SK-N-DZ (cell line): ENCODE data around the gene LRP8.

Experiments
- DNase-seq: peaks from one replicate; pipeline ENCODE4 v3.0.0-alpha.2; 2015; ENCODE audit warnings: low spot score

LRP8 gene

DNA sequence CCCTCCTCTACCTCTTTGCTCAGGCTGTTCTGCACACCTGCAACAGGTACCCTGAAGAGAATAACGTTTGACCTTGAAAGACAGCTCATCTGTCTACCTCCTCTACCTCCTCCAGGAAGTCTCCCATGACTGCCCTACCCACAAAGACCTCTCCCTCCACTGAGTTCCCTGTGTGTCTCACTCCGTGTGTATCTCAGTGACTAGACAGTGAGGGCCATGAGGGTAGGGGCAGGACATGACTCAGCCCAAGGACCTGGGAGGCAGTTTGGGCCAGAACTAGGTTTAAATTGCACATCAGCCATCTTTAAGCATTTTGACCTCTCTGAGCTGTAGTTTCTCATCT lies 32.0 kb upstream of the LRP8 start:
- no peak for DNase-seq

DNA sequence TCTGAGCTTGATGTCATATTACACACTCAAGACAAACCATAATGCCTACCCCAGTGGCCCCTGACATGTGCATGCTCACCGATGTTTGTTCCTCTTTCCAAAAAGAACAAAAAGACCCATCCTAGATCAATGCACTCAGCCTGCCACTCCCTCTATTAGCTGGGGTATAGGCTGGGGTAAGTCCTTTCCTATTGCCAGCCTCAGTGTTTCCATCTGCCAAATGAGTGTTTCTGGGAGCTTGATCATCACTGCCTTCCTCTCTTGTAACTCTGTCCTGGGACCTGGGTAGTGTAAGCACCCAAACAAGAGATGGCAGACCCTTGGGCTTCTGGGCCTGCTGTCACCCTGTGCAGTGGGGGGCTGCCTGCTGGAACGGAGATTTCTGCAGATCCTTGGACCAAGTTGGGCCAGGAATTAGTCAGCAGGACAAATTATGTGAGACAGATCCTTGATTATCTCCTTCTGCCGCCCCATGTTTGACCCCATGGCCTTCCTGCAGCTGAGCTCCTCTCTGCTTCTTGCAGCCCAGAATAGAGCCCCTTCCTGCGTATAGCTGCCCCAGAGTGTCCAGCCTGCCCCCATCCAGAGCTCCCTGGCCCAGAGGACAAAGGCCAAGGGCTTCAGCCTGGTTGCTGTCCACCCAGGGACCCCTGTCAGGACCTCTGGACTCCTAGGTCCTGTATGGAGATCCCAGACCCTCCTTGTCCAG lies 31.5 kb upstream of the LRP8 start:
- DNase-seq: no peak

DNA sequence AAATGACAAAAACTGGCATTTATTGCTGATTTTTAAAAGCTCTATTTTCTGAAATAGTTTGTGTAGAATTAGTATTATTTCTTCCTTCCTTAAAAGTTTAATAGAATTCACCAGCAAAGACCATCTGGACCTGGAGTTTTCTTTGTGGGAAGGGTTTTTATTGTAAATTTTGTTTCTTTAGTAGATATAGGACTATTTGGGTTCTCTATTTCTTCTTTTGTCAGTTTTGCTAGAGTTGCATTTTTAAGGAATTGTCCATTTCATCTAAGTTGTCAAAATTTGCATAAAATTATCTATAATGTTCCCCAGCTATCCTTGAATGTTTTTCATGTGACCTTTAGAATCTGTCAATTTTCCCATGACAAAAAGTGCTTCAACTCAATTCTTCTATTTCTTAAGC lies 28.8 kb upstream of the LRP8 start:
- DNase-seq: no peak

DNA sequence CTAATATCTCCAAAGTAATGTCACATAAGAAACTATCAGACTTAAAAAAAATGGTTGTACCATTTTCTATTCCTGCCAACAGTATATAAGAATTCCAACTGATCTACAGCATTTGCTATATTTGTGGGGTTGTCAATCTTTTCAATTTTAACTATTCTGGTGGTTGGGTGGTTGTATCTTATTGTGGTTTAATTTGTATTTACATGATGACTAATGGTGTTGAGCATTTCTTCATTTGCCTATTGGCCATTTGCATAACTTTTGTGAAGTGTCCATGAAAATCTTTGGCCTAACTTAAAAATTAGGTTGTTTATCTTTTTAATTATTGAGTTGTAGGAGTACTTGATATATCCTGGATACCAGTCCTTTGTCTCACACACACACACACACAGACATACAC lies 26.2 kb upstream of the LRP8 start:
- no peak for DNase-seq

DNA sequence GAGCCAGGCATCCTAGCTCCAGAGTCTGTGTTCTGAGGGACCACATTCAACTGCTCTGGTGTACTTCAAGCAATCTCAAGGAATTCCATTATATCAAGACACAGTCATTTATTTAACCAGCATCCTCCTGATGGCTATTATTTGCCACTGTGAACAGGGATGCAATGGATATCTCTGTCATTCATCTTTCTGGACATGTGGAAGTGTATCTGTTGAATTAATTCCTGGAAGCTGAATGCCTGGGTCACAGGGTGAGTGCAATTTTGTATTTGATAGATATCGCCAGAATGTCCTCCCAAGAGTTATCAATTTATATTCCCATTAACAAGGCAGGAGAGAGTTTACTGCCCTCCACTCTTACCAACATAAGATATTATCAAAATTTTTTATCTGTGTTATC lies 24.7 kb upstream of the LRP8 start:
- no peak for DNase-seq

DNA sequence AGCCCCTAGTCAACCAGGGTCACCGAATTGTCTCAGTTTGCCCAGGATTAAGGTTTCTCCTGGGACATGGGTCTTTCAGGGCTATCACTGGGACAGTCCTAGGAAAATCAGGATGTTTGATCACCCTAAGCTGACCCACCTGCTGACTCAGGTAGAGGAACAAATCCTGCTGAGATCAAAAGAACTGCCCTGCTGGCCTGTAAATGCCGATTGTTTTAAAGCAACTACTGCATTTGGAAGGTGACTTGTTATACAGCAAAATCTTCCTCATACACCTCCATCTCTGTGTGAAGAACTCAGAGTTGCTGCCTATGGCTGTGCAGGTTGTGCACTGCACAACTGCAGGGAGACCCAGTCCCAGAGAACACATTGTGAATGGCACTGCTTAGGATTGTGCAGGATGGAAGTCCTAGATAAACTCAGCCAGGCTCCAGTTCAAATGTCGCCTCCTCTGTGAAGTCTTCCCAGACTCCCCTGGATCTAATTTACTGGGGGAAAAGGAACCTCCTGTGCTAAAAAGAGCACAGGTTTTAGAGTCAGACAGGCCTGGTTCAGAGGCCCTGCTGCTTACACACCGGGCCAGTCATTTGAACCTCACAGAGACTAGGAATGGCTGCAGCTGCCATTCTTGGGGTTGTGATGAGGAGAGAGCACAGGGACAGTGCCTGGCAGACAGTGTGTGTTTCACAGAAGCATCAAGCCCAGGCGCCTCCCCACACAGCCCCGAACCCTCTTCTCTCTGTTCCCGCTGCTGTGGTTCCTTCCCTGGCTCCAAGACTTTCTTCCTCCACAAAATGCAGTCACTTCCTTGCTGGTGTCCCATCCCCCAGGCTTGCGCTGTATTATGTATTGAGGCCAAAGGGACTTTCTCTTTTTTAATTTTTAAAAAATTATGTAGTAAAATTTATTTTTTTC lies 23.2 kb upstream of the LRP8 start:
- no peak for DNase-seq

DNA sequence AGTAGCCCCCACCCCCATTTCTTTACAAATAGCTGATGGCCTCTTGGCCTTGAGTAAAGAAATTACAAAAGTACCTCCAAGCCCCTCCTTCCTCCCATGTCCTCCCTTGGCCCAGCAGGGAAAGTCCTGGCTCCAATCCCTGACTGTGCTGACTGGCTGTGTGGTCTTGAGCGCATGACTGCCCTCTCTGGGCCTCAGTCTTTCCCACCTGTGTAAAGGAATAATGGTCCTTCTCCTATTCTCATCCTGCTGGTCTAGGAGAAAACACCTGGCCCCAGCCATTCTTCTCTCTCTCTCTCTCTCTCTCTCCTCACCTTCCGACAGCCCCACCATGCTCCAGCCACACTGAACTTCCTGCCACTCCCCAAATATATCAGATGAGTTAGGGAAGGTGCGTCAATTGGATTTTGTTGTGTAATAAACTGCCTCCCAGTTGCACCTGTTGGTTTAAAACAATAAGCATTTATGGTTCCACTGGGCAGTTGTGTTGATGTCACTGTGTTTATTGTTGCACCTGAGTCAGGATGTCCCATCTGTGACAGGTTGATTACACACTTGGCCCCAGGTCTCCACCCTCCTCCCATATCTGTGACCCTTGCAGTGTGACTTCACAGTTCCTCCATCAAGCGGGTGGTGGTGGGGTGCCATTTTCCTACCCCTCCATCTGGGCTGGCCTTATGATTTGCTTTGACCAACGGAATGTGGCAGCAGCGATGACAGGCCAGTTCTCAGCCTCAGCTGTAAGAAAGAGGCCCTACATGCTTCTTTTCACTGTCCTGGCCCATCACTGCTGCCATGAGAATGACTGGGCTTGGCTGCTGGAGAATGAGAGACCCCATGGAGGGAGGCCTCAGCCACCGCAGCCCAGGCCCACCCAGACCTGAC lies 22.3 kb upstream of the LRP8 start:
- DNase-seq: no peak

DNA sequence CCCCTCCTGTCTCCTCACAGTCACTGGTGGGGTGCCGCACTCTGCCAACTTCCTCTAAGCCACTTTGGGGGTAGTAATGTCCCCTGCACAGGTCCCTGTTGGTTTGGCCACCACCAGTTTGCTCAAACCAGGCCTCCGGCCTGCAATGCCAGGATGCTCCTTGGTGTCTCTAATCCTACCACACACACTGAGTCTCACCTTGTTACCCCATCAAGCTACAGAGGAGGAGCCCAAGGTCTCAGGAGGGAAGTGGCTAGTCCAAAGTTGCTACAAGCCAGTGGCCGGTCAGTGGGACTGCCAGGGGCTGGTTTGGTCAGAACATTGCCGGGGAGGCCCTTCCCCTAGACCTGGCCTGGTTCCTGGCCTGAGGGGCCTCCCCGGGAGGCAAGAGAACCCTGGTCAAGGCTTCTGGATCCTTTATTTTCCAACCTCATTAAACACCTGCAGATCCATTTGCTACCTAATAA lies 21.5 kb upstream of the LRP8 start:
- DNase-seq: no peak

DNA sequence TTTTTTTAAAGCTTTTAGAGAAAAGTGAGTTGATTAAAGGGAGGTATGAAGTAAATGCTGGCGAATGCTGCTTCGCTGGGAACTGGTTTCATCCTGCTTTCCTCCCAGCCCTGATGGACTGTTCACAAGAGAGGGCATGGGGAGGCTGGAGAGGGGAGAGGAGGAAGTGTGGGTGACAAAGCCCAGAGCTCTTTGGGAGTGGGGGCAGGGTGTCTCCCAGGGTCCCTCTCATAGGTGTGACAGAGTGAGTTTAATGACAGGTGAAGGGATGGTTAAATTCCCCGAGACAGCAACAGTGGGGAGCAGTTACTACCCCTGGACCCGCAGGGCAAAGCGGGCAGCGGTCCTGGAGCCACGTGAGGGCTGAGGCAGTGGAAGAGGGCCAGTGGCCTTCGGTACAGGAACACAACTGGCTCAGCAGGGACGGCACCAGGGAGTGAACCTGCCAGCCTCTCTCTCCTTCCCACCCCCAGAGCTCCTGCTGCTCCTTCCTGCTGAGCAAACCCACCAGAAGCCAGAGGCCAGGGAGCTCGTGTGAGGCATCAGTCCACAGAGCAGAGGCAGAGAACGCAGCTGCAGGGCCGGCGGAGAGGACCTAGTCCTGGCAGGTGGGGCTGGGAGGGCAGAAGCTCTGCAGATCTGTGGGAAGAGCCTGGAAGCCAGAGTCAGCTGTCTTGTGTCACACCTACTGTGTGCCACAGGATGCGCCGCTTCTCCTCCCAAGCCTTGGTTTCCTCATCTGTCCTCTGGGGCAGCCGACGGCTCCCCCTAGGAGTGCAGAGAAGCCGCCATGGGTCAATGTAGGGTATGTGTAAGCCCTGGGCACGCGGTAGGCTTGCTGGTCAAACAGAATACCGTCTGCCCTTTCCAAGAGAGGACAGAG lies 20.9 kb upstream of the LRP8 start:
- DNase-seq: no peak

DNA sequence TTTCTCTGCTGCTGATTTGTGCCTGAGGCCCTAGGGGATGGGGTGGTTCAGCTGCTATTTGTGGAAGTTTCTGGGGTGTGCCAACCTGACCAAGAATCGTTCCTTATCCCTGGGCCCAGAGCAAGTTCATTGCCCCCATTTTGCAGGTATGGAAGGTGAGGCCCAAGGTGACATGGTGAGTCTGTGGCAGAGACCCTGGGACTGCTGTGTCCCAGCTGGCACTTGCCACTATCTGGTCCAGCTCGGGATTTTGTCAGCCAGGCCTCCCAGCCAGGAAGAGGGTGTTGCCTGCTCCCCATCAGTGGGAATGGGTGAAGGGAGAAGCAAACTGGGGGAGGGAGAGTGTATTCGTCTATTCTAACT lies 18.9 kb upstream of the LRP8 start:
- DNase-seq: no peak

DNA sequence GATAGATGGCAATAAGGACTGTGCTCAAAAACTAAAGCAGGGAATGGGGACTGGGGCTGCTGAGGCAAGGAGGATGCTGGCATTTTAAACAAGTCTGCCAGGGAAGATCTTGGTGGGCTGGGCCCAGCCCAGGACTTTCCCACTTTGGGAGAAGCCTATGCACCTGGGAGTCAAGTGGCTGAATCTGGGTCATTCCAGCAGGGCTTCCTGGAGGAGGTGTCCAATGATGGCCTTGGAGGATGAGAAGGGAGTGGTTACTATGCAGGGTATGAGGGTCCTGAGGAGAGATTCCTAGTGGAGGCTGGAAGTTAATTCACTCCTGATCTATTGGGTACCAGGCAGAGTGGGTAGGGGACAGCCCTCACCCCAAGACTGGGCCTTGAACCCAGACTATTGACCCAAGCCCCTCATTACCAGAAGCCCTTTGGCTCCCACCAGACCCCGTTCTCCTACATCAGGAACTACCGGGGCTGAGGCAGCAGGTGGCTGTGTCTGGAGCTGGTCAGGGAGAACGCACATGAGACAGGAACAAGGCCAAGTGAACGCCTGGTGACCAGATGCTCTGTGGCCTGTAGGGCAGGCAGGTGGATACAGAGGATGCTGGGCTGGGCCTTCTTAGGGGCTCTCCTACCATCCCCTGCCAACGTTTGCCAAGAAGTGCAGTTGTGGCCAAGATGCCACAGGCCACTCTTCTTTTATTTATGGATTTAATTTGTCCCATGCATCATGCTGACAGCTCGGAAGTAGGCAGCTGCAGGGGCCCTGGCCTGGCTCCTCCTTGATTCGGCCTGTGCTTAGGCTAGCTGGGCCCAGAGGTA lies 18.3 kb upstream of the LRP8 start:
- DNase-seq: no peak

DNA sequence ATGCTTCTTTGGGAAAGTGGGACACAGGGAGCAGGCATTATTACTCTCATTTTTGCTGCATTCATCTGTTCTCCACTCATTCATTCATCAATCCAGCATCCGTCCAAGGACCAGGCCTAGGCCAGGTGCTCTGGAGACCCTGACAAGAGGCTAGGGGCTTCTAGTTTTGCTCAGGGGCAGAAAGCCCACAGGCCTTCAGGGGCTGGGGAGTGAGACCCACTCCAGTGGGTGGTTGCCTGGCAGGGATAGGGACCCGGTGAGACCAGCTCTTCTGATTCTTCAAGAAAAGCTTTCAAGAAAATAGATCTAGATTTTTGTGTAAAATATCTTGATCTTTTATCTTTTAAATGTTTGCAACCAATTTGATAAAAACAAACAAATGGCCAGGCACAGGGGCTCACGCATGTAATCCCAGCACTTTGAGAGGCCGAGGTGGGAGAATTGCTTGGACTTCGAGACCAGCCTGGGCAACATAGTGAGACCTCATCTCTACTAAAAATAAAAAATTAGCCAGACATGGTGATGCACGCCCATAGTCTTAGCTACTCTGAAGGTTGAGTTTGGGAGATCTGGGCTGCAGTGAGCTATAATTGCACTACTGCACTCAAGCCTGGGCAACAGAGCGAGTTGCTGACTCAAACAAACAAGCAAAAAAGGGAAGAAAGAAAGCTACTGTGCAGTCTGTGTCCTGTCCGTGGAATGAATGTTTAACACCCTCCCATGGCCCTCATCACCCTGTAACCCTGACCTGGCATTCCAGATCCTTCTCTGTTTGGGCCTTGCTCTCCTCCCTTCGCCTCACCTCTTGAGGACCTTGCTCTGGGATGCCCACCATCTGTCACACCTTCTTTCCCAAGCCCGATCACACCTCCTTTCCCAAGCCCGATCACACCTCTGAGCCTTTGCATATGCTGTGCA lies 17.3 kb upstream of the LRP8 start:
- no peak for DNase-seq

DNA sequence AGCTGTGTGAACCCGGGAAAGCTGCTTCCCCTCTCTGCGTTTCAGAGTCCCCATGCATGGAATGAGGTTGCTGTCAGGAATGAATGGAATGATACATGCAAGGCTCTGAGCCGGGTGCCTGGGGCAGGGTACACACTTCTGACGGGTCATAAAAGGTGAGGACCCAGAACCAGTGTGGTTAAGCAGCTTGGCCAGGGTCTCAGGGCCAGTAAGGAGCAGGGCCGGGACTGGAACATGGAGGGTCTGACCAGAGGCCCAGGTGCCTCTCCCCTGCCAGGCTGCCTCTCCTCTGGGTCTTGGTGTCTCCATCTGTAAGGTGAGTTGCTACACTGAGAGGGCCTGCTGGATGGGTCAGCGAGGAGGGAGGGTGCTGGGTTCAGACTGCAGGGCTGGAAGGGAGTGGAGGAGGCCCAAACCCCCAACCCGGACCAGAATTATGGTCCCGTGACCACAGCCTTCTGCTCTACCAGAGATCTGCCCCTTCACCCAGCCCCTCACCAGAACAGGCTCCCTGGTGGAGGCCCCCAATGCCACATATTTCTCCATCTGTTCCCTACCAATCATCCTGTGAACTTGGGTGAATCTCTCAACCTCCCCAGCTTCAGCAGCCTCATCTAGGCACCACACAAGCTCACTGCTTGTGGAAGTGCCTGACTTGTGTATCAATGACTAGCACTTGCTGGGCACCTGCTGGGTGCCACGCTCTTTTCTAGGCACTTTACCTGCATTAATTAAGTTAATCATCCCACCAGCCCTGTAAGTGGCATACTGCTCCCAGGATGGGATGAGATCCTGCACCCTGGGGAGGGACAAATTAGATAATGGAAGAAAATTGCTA lies 16.2 kb upstream of the LRP8 start:
- DNase-seq: no peak

DNA sequence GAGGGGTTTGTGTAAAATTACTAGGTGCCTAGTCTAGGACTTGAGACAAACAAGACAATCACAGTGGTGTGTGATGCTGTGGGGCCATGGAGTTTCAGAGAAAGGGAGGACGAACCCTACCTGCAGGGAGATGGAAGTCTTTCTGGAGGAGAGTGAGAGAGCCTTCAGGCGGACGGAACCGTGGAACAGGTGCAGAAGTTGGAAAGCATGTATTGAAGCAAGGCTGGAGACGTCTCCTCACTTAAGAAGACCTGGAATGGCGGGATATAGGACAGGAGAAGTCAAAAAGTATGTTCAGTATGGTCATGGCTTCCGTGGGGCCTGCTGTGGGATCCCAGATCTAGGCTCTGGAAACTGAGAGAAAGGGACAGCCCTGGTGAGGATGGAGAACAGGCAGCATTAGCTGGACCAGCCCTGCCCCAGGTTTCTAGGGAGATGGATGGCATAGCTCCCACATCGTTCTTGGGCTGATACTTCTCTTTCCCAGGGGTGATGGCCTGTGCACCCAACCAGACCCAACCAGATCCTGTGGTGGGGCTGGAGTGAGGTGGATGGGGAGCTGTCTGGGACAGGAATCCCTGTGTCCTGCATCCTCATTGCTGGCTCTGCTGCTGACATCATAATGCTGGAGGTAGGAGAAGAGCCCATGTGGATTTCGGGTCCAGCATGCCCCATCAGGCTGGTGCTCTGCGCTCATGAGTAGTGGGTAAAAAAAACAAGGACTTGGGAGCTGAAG lies 15.0 kb upstream of the LRP8 start:
- no peak for DNase-seq

DNA sequence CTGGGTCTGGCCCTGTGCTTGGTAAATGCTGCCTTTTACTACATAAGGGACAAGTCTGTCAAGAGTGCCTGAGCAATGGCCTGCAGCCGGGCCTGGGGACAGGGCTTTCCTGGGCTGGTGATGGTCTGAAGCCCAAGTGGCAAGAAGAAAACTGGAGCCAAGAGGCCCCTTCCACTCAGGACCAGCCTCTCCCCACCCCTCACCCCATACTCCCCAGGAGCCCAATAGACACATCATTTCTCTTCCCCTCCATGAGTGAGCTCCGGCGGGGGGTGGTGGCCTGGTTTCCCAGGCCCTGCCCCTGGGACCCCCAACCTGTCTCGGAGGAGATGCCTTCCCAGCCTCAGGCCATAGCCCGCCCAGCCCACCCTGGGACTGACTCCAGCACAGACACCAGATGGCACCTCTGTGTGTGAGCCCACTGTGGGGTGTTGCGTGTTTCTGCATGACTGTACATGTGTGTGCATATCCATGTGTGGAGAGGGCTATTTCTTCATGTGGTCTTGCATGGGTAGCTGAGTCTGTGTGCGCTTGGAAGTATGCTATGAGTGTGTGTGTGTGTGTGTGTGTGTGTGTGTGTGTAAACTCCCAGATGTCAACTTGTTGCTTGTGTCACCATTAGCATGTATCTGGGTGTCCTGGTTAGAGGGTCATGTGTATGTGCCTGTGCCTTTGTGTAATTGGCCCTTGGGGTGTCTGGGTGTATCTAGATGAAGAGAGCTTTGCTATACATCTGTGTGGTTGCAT lies 14.3 kb upstream of the LRP8 start:
- no peak for DNase-seq

DNA sequence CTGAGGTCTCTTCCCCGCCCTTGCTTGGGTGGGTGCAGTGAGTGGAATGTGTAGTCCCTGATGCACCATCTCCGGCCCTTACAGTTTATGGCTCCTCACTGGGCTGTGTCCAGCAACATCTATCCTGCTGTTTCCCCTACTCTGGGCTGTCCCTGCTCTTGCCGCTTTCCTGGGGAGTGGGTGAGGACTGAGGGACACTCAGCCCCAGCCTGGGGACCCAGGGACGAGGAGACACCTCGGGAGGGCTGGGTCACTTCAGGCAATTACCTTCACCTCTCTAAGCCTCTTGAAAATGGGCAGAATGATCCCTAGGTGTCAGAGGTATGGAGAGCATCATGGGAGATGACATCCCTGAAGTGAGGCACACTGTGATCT lies 13.6 kb upstream of the LRP8 start:
- DNase-seq: no peak
